ENCODE data around the gene DLGAP1.
A peak's percentile ranks its signal among the peaks of the same experiment; 100 is the strongest.

DLGAP1 gene

DNA sequence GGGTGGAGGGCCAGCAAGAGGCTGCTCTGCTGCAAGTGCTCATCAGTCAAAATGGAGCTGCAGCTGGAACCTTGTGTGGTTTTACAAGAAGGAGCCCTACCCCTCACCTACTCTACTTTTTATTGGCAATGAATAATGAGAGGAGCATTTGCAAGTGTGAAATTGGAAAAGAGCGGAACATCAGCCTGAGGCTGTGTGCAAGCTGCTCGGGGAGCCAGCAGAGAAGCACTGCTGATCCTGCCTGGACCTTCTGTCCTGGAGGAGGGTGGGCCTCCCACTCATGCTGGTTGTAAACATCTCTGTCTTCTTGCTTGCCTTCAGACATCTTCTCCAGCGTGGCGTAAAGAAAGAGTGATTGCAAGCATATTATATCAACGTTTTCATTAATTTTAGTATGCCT, 256.2 kb downstream of the DLGAP1 start:
- Histone ChIP-seq H3K4me3 (ENCODE audit: low read length) (no peak overlapping the region), H4K20me1 (ENCODE audit: insufficient read depth, low read length) (no peaks in the 10 kb centered on the region), H3K27me3 (ENCODE audit: low read depth, low read length) (no peaks in the 10 kb centered on the region), H3K4me2 (ENCODE audit: low read length) (no peak overlapping the region), H3K36me3 (replicated peaks; ENCODE audit: low read depth, low read length) (no peaks in the 10 kb centered on the region), H3K79me2 (ENCODE audit: low read length) (no peaks in the 10 kb centered on the region), H3K9ac (ENCODE audit: low read length) (no peak overlapping the region), H3K9me3 (ENCODE audit: insufficient read depth, low read length) (no peaks in the 10 kb centered on the region), H2AFZ (ENCODE audit: low read depth, low read length) (no peak overlapping the region), H3K4me1 (ENCODE audit: low read length) (peaks cover 7% of the 10 kb centered on the region), H3K27ac (ENCODE audit: low read length) (no peak overlapping the region)
- TF ChIP-seq, protein P1, sequence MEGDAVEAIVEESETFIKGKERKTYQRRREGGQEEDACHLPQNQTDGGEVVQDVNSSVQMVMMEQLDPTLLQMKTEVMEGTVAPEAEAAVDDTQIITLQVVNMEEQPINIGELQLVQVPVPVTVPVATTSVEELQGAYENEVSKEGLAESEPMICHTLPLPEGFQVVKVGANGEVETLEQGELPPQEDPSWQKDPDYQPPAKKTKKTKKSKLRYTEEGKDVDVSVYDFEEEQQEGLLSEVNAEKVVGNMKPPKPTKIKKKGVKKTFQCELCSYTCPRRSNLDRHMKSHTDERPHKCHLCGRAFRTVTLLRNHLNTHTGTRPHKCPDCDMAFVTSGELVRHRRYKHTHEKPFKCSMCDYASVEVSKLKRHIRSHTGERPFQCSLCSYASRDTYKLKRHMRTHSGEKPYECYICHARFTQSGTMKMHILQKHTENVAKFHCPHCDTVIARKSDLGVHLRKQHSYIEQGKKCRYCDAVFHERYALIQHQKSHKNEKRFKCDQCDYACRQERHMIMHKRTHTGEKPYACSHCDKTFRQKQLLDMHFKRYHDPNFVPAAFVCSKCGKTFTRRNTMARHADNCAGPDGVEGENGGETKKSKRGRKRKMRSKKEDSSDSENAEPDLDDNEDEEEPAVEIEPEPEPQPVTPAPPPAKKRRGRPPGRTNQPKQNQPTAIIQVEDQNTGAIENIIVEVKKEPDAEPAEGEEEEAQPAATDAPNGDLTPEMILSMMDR (IDR thresholded peaks at IDR 0.05; ENCODE audit: low read depth, low read length), result no peak

DNA sequence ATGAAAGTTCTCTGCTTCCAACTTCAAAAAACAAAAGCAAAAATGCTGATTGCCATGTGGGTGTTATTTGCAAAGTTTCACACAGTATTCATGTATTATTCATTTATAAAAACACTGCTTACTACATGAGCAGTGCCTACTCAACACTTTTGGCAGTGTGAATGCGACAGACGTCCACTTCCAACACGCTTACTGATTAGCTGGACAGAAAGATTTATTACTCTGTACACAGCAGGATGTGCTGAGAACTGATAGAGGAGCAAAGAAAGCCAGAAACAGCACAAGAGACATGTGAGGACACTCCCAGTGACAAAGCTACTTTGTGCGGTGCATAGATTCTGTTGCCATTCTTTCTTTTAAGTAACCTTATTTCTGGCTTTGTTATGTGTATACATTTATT, 258.8 kb downstream of the DLGAP1 start:
- Histone ChIP-seq H3K9ac (ENCODE audit: low read length) (no peak overlapping the region), H4K20me1 (ENCODE audit: insufficient read depth, low read length) (no peaks in the 10 kb centered on the region), H2AFZ (ENCODE audit: low read depth, low read length) (no peak overlapping the region), H3K4me1 (ENCODE audit: low read length) (peaks cover 4% of the 10 kb centered on the region; the same call in 1 of the 2 replicates), H3K4me3 (ENCODE audit: low read length) (no peak overlapping the region), H3K27me3 (ENCODE audit: low read depth, low read length) (no peaks in the 10 kb centered on the region), H3K9me3 (ENCODE audit: insufficient read depth, low read length) (no peaks in the 10 kb centered on the region), H3K79me2 (ENCODE audit: low read length) (no peaks in the 10 kb centered on the region), H3K27ac (ENCODE audit: low read length) (no peak overlapping the region), H3K4me2 (ENCODE audit: low read length) (no peak overlapping the region), H3K36me3 (replicated peaks; ENCODE audit: low read depth, low read length) (no peaks in the 10 kb centered on the region)
- no peak for TF ChIP-seq EZH2phosphoT487 (IDR thresholded peaks at IDR 0.05; ENCODE audit: low read depth)
- TF ChIP-seq, protein P1 (IDR thresholded peaks at IDR 0.05; ENCODE audit: low read depth, low read length), result no peak

DNA sequence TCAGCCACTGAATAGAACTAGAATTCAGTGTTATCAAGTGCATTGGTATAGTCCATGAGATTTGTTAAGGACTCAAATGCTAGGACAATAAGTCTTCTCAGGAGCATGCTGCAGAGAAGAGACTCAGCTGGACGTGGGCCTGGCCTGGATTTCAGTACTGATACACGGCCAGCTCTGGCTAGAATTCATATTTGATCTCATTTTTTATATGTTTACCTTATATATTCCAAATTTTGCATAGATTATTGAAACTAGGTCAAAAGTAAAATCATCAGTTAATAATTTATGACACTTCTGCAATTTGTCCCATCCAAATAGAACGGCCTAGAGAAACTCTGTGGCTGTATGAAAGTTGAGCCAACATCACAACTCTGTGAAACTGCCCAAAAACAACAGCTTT, 262.0 kb downstream of the DLGAP1 start:
- Histone ChIP-seq H3K27ac (ENCODE audit: low read length) (no peak overlapping the region), H3K36me3 (replicated peaks; ENCODE audit: low read depth, low read length) (no peaks in the 10 kb centered on the region), H2AFZ (ENCODE audit: low read depth, low read length) (no peak overlapping the region), H3K27me3 (ENCODE audit: low read depth, low read length) (no peaks in the 10 kb centered on the region), H3K4me3 (ENCODE audit: low read length) (no peak overlapping the region), H3K9ac (ENCODE audit: low read length) (no peak overlapping the region), H3K79me2 (ENCODE audit: low read length) (no peaks in the 10 kb centered on the region), H3K9me3 (ENCODE audit: insufficient read depth, low read length) (no peaks in the 10 kb centered on the region), H3K4me1 (ENCODE audit: low read length) (peaks cover 4% of the 10 kb centered on the region; the same call in 1 of the 2 replicates), H4K20me1 (ENCODE audit: insufficient read depth, low read length) (no peaks in the 10 kb centered on the region), H3K4me2 (ENCODE audit: low read length) (no peak overlapping the region)
- TF ChIP-seq, protein P1 (IDR thresholded peaks at IDR 0.05; ENCODE audit: low read depth, low read length), result no peak
- TF ChIP-seq EZH2phosphoT487 (IDR thresholded peaks at IDR 0.05; ENCODE audit: low read depth), result no peak

DNA sequence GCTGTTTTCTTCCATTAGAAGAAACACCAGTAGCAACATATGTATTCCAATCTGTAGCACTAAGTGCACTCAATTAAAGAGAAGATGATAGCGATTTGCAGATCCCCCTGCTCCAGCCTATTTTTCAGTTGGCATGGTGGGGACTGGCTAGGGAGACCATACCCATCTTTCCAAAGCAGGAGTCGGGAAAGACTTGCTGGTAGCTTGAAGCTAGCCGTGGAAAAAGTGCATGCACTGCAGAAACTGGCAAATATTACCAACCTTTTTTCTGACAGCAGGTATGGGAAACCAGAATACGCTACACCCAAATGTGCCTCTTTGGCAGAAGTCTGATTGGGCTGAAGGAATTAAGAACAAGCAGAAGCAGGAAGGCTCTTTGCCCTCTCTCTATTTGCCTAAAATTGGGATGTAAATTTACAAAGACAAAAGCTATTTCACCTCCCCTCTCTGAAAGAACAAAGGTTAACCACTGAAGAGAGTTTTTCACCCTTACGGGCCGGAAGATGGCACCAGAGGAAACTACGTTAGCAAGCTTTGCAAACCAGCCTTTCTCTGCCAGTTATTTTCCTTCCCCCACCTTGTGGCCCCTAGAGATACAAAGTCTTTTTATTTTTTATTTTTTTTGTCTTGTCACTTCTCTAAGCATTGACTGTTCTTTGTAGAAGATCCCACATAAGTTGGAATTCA, 273.1 kb downstream of the DLGAP1 start:
- Histone ChIP-seq H3K27ac (ENCODE audit: low read length) (no peak overlapping the region), H3K4me2 (ENCODE audit: low read length) (peak overlapping the region; percentile 8; the same call in 1 of the 2 replicates), H3K4me3 (ENCODE audit: low read length) (no peak overlapping the region), H2AFZ (ENCODE audit: low read depth, low read length) (no peak overlapping the region), H3K79me2 (ENCODE audit: low read length) (no peaks in the 10 kb centered on the region), H3K9ac (ENCODE audit: low read length) (no peak overlapping the region), H3K27me3 (ENCODE audit: low read depth, low read length) (no peaks in the 10 kb centered on the region), H3K36me3 (replicated peaks; ENCODE audit: low read depth, low read length) (no peaks in the 10 kb centered on the region), H3K9me3 (ENCODE audit: insufficient read depth, low read length) (no peaks in the 10 kb centered on the region), H3K4me1 (ENCODE audit: low read length) (no peaks in the 10 kb centered on the region), H4K20me1 (ENCODE audit: insufficient read depth, low read length) (no peaks in the 10 kb centered on the region)
- TF ChIP-seq, protein P1 (IDR thresholded peaks at IDR 0.05; ENCODE audit: low read depth, low read length), result peak; percentile 58
- TF ChIP-seq EZH2phosphoT487 (IDR thresholded peaks at IDR 0.05; ENCODE audit: low read depth), result no peak
